Natural killer cell treated with Interleukin-12 subunit alpha and Interleukin-12 subunit beta and Interleukin-15 and Interleukin-18, amount 100 ng/mL, for 72 hours (primary cell): ENCODE measurements around the gene BBS2. TPM values are rescaled to one million over a fixed set of nuclear protein-coding genes. Genes with fewer than 3 reads are reported as not detected.

ENCODE experiments used
- ATAC-seq, 2 donors: fragments of 150-1000 bp; cut with Tn5 transposase in 1 of 2; sonication (Bioruptor Pico), chemical (Tn5 transposase) in 1 of 2; 2 replicates each; pipeline ENCODE4 v1.10.0; 2021
- DNase-seq: peaks from one replicate; pipeline ENCODE4 v3.0.0; 2022; ENCODE audit warnings: low spot score
- H3K27ac Mint-ChIP-seq, 2 donors: 1 replicate in 1 of 2; 2 replicates in 1 of 2; pipeline ENCODE4 v1.8.0; 2022; ENCODE audit warnings: mixed read lengths in 2 of 2, mild to moderate bottlenecking in 1 of 2, moderate library complexity in 1 of 2
- H3K27me3 Mint-ChIP-seq, 2 donors: 1 replicate in 1 of 2; 2 replicates in 1 of 2; pipeline ENCODE4 v1.8.0; 2022; ENCODE audit warnings: mixed read lengths in 2 of 2
- H3K36me3 Mint-ChIP-seq: one replicate; pipeline ENCODE4 v1.8.0; 2022; ENCODE audit warnings: mixed read lengths
- H3K4me1 Mint-ChIP-seq, 2 donors: 1 replicate in 1 of 2; 2 replicates in 1 of 2; pipeline ENCODE4 v1.8.0; 2022; ENCODE audit warnings: low read depth in 2 of 2, mixed read lengths in 2 of 2, mild to moderate bottlenecking in 1 of 2
- H3K4me3 Mint-ChIP-seq: one replicate; pipeline ENCODE4 v1.8.0; 2022; ENCODE audit warnings: mixed read lengths
- H3K9me3 Mint-ChIP-seq: 2 replicates; pipeline ENCODE4 v1.8.0; 2022; ENCODE audit warnings: mixed read lengths
- total RNA-seq, 2 donors: library from RNA; stranded (reverse); gene quantifications; one replicate each; pipeline ENCODE4 v1.2.3, GENCODE V29; 2022

Gene BBS2
- total RNA-seq, 2 donors from 2014 or later = 6.6 to 10.6 TPM

DNA sequence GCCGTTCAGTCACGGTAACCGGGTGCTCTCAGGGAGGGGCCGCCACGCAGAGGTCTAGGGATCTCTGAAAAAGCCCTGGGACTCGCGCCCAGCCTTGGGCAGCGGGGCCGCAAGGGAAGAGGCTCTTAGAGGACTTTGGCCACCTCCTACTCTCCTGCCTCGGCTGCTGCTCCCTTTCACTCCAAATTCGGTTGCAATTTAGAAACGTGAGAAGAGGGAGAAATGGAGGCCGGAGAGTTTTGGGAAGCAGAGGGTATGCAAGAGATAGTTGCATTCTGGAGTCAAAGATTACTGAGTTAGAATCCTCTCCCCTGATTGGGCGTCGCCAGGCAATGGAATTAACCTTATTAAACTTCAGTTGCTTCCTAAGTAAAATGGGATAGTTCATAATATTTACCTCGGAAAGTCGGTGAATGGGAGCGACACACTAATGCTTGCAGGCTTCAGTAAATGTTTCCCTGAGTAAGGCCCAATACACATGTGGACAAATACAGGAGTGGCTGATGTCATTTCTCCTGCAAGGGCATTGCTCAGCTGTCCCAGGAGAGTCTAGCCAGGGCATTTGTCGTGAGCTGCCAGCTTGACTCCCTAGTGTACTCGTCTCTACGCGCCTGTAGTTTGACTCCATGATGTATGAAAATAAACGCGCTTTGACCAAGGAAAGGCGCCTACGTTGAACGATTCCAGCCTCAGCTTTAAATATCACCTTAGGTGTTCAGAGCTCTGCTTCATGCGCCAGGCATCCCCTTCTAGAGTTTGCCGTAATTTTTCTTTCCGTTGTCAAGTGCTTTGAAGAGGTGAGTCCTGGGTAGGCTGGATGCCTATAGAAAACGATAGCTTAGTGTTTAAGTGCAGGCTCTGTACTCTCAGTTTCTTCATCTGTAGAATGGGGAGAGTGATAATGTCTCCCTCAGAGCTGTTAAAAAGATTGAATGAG is 67.8 kb downstream of the BBS2 start:
- H3K4me3 Mint-ChIP-seq = peak overlapping the region; percentile 92
- DNase-seq (no peak), ATAC-seq (peak; percentile 51 to 57)
- no peaks in the 10 kb centered on the region for H3K9me3 Mint-ChIP-seq
- peaks cover 38% of the 10 kb centered on the region for H3K36me3 Mint-ChIP-seq
- no peaks in the 10 kb centered on the region for H3K27me3 Mint-ChIP-seq
- H3K27ac Mint-ChIP-seq = peak overlapping the region; percentile 86 to 96
- peaks cover 36 to 58% of the 10 kb centered on the region in 2 donors for H3K4me1 Mint-ChIP-seq

DNA sequence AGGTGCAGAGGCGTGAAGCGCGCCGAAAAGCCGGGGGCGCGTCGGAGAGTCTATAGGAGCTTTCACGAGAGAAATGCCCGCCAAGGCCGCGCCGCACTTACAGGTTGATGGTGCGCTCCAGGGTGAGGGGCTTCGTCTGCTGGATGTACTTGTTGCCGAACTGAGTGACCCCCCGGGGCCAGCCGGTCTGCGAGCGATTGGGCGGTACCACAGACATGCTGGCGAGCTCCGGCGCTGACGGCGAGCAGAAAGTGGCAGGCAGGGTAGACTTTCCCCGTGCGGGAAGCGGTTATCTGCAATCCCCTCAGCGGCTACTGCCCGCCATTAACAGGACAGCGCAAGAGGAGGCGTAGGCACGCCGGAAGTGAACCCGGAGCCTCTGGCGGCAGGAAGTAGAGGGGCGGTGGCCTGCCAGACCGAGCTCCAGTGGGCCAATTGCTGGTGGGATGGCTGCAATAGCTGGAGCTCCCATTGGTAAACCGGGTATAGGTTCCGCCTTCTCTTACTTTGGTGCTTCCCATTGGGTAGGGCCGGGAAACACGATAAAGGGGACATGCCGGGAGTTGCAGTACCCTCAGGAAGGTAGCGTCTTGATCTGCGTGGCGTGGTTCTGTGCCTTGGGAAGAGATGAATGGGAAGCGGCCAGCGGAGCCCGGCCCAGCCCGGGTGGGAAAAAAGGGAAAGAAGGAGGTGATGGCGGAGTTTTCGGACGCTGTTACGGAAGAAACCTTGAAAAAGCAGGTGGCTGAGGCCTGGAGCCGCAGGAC is 68.7 kb downstream of the BBS2 start, which contains the start of the genes NUDT21 and OGFOD1:
NUDT21 (minus strand) TSS at position 347 of the 767 bp plus-strand sequence; CDS start at position 217, 130 bp downstream.
OGFOD1 (plus strand) TSS at position 569 of the 767 bp plus-strand sequence; CDS start at position 628, 59 bp downstream.
- H3K27ac Mint-ChIP-seq = peak within 1 kb of the TSS; percentile 86 to 96
- H3K36me3 Mint-ChIP-seq = peaks cover 33% of the 10 kb centered on the region
- peaks cover 34 to 59% of the 10 kb centered on the region in 2 donors for H3K4me1 Mint-ChIP-seq

DNA sequence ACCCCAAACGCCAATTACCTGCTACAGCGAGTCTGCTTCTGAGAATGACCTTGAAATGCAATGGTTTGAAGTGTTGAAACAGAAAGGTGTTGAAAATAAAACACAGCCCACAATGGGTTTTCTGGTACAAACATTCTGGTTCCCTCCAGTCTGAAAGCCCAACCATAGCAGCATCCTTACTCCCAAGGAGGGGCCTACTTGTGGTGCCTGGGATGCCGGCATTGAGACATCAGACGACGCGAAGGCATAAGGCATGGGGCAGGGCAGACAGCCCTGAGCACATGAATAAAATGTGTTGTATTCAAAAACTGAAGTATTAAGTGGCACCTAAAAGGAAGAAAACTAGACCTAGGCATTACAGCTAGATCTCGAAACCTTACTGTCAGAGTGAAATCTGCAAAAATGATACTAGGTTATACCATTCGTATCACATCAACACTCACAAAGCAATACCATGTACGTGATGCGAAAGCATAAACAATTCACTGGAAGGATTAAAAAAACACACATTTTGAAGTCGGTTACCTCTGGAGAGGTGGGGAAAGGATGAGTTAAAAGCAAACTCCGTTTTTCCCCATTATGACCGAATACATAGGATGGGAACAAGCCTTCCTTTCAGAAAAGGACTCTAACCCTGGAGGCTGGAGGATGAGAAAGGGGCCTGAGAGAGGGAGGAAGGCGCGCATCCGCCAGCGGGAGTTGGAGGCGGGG is 69.4 kb downstream of the BBS2 start:
- ATAC-seq (peak in 1 of 2 donors; percentile 63), DNase-seq (no peak)
- Mint-ChIP-seq H3K36me3 (peaks cover 30% of the 10 kb centered on the region), H3K27me3 (no peaks in the 10 kb centered on the region), H3K4me1 (peaks cover 32 to 59% of the 10 kb centered on the region in 2 donors), H3K27ac (peak overlapping the region; percentile 86 to 96), H3K9me3 (no peaks in the 10 kb centered on the region), H3K4me3 (peak overlapping the region; percentile 92)

More for the DNA sequence above, 68.7 kb downstream of the BBS2 start, which contains the start of the genes NUDT21 and OGFOD1:
- ATAC-seq (peak; percentile 99 to 100), DNase-seq (peak; percentile 96)
- Mint-ChIP-seq H3K4me3 (peak within 1 kb of the TSS; percentile 92), H3K27me3 (no peaks in the 10 kb centered on the region), H3K9me3 (no peaks in the 10 kb centered on the region)

DNA sequence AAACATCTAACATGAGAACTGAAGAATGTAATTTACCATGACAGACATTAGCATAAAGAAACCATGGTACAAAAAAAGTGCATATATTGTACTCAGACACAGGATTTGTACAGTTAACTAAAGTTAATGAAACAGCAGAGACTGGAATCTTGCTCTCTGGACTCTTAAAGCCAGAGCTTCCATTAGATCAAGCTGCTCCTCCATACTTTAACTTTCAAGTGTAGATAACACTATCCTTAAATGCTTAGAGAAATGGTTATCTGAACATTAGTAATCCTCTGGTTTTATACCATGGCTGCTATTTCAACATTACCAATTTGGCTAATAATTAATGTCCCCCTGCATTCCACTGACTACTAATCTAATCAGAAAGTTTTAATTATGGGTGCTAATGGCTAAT is 71.8 kb downstream of the BBS2 start:
- Mint-ChIP-seq H3K27me3 (no peaks in the 10 kb centered on the region), H3K4me3 (peak overlapping the region; percentile 92), H3K9me3 (no peaks in the 10 kb centered on the region), H3K4me1 (peaks cover 28 to 53% of the 10 kb centered on the region in 2 donors), H3K36me3 (peaks cover 22% of the 10 kb centered on the region), H3K27ac (peak overlapping the region; percentile 11 to 68)
- DNase-seq (no peak), ATAC-seq (no peak)

DNA sequence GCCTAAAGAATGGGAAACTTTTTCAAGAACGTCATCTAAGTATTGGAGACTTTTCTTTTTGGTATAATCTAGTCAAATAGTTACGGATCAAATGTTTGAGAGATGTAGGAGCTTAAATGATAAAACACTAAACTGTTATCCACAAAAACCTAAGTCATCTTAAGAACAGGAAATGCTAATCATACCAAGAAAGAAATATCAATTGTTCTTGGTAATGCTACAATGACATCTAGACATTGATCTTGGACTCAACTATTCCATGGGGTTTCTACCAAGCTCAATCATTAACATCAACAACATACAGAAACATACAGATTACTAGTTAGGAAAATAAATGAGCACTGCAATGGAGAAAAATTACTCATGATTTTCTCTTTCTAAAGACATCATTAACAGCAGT is 72.5 kb downstream of the BBS2 start:
- DNase-seq (no peak), ATAC-seq (no peak)
- Mint-ChIP-seq H3K9me3 (no peaks in the 10 kb centered on the region), H3K4me1 (peaks cover 28 to 47% of the 10 kb centered on the region in 2 donors), H3K36me3 (peaks cover 29% of the 10 kb centered on the region), H3K4me3 (peak overlapping the region; percentile 92), H3K27ac (peak overlapping the region; percentile 11 to 68), H3K27me3 (no peaks in the 10 kb centered on the region)

DNA sequence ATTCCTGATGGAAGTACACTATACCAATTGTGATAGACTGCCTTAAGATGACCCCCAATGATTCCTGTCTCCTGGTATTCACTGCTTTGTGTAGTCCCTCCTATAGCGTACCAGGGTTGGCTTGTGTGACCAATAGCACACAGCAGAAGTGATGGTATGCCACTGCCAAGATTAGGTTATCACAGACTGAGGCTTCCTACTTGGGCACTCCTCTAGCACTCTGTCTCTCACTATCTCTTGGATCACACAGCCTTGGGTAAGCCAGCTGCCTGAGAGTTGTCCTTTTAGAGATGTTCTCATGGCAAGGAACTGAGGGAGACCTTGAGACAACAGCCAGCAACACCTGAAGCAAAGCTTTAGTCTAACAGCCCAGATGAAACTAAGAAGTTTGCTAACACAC is 81.8 kb downstream of the BBS2 start:
- no peak overlapping the region for H3K27ac Mint-ChIP-seq
- no peaks in the 10 kb centered on the region for H3K27me3 Mint-ChIP-seq
- H3K4me3 Mint-ChIP-seq = no peak overlapping the region
- peaks cover 4 to 9% of the 10 kb centered on the region in 2 donors for H3K4me1 Mint-ChIP-seq
- H3K36me3 Mint-ChIP-seq = peaks cover 45% of the 10 kb centered on the region
- DNase-seq (no peak), ATAC-seq (no peak)
- H3K9me3 Mint-ChIP-seq = no peaks in the 10 kb centered on the region

DNA sequence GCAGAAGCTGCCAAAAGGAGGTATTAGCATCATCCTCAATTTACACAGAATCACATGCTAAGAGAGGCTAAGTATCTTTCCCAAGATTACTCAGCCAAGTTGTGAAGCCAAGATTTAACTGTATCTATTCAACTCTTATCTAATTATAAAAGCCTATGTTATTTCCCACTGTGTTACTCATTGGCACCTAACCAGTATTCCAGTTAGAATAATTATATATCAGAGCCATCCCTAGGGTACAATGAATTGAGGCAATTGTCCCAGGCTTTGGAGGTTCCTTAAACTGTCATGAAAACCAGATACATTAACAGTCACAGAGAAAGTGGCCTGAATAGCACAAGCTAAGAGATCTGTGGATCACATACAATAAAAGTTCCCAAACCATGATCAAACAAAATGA is 83.6 kb downstream of the BBS2 start:
- H3K9me3 Mint-ChIP-seq = no peaks in the 10 kb centered on the region
- ATAC-seq (no peak), DNase-seq (no peak)
- no peaks in the 10 kb centered on the region for H3K27me3 Mint-ChIP-seq
- H3K36me3 Mint-ChIP-seq = peaks cover 38% of the 10 kb centered on the region
- H3K4me1 Mint-ChIP-seq = peaks cover 0 to 5% of the 10 kb centered on the region in 2 donors
- no peak overlapping the region for H3K27ac Mint-ChIP-seq
- no peak overlapping the region for H3K4me3 Mint-ChIP-seq

Other genes starting within 250 kb of the BBS2 start
- 10 to 100 TPM; 46.5 to 86.2 TPM for gene AMFR, start 94.5 kb downstream of the BBS2 start, total RNA-seq
- 100 to 1,000 TPM; 170 to 176 TPM for gene NUDT21, start 68.7 kb downstream of the BBS2 start, total RNA-seq
- gene OGFOD1, start 68.5 kb downstream of the BBS2 start, total RNA-seq = 10 to 100 TPM; 50.1 to 72.1 TPM
- gene MT4, start 45.0 kb upstream of the BBS2 start, total RNA-seq = not detected
- 1 to 10 TPM in 1 of 2 donors, under 1 TPM in 1; 0.70 to 4.2 TPM for gene MT3, start 69.5 kb upstream of the BBS2 start, total RNA-seq
- gene MT2A, start 88.6 kb upstream of the BBS2 start, total RNA-seq = 1,000 to 10,000 TPM in 1 of 2 donors, 100 to 1,000 TPM in 1; 549 to 1,013 TPM
- 100 to 1,000 TPM in 1 of 2 donors, 10 to 100 TPM in 1; 58.5 to 148 TPM for gene MT1E, start 105.8 kb upstream of the BBS2 start, total RNA-seq
- gene MT1M, start 112.6 kb upstream of the BBS2 start, total RNA-seq = under 1 TPM in 1 of 2 donors, not detected in 1; 0.36 TPM
- 10 to 100 TPM in 1 of 2 donors, 1 to 10 TPM in 1; 6.3 to 22.4 TPM for gene MT1A, start 118.6 kb upstream of the BBS2 start, total RNA-seq
- not detected for gene MT1B, start 131.9 kb upstream of the BBS2 start, total RNA-seq
- gene MT1F, start 137.9 kb upstream of the BBS2 start, total RNA-seq = 10 to 100 TPM; 11.1 to 19.9 TPM
- 1 to 10 TPM; 3.3 to 7.5 TPM for gene MT1G, start 148.0 kb upstream of the BBS2 start, total RNA-seq
- gene MT1H, start 149.8 kb upstream of the BBS2 start, total RNA-seq = not detected
- 10 to 100 TPM; 60.6 to 66.3 TPM for gene MT1X, start 162.4 kb upstream of the BBS2 start, total RNA-seq
- gene NUP93, start 210.1 kb upstream of the BBS2 start, total RNA-seq = 100 to 1,000 TPM; 111 to 171 TPM